ENCODE results near the gene FAM25C.
"Not testable (repeated sequence)": the region's sequence is repeated elsewhere in the genome, so short reads cannot be mapped to it uniquely, and the experiment has no call there.

The FAM25C gene

DNA sequence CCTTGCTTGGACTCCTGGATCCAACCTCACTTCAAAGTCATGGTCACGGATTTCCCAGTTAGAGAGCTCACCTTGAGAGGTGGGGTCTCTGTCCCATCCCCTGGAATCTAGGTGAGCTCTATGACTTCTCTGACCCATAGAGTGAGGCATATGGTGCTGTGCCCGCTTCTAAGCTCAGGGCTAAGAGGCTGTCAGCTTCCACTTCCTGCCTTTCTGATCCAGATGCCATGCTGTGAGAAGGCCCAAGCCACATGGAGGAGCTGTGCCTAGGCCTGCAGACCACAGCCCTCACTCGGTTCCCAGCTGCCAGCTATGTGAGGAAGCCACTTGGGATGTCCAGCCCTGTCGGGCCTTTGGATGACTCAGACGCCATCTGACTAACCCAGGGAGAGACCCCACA is 39.9 kb downstream of the FAM25C start:
- not testable (repeated sequence) for DNase-seq (ENCODE audit: low read depth in 2 of 2, low spot score in 1 of 2)

DNA sequence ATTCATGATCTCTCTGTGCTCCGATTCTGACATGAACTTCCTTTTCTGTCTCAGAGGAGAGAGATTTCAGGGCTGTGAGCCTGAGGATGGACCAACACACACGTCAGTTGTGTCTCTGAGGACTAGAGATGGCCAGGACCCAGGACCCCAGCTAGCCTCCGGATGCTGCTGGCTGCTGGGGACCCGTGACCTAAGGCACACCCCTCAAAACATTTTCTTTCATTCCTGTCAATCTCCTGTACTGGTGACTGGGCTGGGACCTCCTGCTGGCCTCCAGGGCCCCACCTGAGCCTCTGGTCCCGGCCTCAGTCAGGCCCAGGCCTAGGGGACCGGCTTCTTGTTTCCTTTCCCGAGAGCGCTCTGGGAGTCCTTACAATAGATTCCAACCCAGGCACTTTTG is 42.4 kb downstream of the FAM25C start:
- not testable (repeated sequence) for DNase-seq (ENCODE audit: low read depth in 2 of 2, low spot score in 1 of 2)

DNA sequence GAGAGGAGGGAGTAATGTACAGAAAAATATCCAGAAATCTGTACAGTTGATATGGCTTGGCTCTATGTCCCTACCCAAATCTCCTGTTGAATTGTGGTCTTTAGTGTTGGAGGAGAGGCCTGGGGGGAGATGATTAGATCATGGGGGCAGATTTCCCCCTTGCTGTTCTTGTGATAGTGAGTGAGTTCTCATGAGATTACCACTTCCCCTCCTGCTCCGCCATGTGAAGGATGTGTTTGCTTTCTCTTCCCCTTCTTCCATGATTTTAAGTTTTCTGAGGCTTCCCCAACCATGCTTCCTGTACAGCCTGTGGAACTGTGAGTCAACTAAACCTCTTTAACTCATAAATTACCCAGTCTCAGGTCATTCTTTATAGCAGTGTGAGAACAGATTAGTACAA is 52.2 kb downstream of the FAM25C start:
- not testable (repeated sequence) for DNase-seq (ENCODE audit: low read depth in 2 of 2, low spot score in 1 of 2)
